ENCODE data around the gene VPS13A. TPM values are rescaled to one million over a fixed set of nuclear protein-coding genes. Genes with fewer than 3 reads are reported as not detected.
"Not testable (repeated sequence)": the region's sequence is repeated elsewhere in the genome, so short reads cannot be mapped to it uniquely, and the experiment has no call there.

VPS13A gene
- polyA plus RNA-seq, 3 donors = 28.8 to 42.1 (median 40.7) TPM

DNA sequence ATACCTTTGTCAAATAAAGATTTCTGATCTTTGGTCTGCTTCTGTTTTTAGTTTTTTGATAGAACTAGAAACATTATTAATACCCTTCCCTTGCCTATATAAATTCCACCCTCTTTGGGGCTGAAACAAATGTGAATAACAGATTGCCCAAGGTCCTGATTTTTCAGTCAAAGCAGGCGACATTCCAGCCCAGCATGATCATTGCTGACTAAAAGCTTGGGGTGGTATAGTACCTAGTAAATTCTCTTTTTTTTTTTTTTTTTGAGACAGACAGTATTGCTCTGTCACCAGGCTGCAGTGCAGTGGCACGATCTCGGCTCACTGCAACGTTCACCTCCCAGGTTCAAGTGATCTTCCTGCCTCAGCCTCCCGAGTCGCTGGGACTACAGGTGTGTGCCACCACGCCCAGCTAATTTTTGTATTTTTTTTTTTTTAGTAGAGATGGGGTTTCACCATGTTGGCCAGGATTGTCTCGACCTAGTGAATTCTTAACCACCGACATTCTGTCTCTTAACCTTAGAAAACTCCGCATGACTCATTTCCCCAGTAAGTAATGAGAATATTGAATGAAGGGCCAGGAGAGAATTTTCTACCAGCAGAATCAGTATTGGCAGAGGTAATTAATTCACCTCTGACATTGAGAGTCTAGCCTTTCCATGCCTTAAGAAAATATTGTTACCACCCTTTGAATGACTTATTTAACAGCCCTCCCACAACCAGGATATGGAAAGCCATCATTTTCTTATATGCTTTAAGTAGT is 244.4 kb downstream of the VPS13A start:
- DNase-seq = no peak

- DNase-seq = no peak
Observed at GRCh38 chr9:77422969-77423368, 245.6 kb downstream of the VPS13A start.

DNA sequence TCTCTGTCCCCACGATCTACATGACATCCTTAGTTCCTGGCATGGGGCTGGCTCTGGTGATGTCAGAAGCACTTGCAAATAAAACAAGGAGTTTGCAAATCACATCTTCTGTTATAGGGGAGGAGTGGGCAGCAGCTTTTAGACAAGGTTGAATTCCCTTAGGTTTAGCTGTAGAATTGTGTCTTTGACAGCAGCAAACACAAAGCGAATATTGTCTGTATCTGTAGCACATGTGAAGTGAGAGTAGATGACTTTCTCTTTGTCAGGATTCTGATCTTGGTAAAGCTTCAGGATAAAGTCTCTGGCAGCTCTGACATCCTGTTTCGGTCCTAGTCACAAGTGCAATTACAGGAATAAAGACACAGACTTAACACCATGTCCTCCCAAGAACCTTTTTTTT is 246.5 kb downstream of the VPS13A start:
- DNase-seq = no peak

DNA sequence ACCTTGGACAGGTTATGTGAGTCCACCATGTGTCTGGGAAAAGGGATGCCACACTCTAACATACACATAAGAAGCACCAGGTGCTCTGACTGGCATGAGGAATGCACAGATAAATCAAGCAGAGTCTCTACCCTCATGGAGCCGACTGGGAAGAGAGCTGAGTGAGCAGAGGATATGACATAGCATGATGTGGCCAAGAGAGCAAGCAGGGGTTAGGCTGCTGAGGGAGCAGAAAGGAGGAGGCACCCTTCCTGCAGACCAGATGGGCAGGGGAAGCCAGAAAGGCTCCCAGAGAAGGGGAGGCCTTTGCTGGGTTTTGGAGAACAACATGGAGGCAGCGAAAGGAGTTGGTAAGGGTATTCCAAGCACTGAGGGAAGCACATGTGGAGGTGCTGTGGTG is 247.7 kb downstream of the VPS13A start:
- DNase-seq = no peak

GRCh38 chr9:77426712-77427111 is 249.4 kb downstream of the VPS13A start:
- DNase-seq = no peak

DNA sequence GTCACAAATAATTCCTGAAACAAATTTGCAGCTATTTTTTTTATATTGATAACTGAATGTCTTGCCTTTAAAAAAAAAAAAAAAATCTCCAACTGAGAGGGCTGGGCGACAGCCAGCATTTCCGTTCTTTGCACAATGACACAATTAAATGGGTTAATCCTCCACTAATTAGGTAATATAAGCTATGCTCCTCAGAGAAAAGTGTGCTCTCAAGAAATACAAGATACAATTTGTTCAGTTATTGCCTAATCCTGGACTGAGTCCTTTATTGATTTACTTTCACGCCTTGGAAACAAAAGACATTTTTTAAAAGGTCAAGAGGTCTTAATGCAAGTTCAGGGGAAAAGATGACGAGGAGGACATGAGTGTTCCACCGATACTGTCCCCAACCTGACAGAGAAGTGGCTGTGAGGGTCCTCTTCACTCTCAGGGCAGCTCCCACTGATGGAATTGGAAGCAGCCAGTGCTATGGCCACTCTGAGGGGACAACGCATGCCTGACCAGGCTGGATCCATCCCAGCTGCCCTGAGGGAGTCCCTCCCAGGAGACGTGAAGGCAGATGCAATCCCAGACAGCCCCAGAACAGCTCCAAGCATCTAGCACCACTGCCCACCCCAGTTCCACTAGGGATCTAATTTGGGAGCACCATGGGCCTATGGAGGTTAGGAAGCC is 250.1 kb downstream of the VPS13A start:
- no peak for DNase-seq

DNA sequence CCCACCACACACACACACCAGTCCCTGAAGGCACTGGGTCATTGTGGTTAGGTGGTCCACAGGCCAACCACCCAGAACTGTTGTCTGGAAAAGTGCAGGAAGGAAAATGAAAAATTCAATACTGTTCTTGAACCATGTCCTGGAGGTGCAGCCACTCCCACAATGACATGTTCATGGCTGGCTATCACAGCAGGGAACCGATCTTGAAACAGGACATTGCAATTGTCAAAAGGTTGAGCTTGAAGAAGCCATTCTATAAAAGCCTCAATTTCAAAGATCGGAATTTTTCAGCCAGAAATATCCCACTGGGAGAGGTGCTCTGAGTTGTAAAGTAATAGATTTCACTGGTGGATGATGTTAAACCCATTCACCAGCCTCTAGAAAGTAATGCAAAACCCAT is 252.6 kb downstream of the VPS13A start:
- no peak for DNase-seq

- no peak for DNase-seq
Observed at GRCh38 chr9:77432053-77432452, 254.7 kb downstream of the VPS13A start.

- peak; percentile 60 for DNase-seq
Observed at GRCh38 chr9:77433675-77434445, 256.5 kb downstream of the VPS13A start.

DNA sequence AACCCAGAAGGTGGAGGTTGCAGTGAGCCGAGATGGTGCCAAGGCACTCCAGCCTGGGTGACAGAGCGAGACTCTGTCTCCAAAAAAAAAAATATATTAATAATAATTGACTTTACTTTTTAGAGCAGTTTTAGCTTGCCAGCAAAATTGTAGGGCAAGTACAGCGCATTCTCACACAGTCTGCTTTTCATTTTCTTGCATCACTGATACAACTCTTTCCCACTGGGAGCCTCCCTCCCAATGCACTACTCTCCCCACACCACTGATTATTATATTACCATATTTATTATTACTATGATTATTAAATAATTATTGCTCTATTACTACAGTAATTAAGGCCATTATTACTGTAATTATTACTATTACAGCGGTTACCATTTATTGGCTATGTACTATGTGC is 257.9 kb downstream of the VPS13A start:
- DNase-seq = no peak

DNA sequence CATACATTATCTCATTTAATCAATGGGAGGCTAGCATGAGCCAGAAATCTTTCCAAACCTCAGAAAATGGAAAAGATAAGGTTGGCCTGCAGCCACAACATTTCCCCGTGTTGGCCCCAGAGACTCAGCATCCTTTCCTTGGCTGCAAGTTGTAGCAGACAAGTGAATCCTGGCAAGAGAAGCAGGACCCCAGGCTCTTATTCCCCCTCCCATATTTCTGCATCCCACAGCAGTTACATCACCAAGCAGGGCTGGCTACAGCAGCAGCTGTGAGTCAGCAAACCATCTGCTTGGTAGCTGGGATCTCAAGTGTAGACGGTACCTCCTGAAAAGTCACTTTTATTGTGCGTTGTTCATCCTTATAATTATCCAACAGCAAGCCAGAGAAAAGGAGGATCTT is 258.4 kb downstream of the VPS13A start:
- DNase-seq = no peak

GRCh38 chr9:77438653-77439052 is 261.3 kb downstream of the VPS13A start:
- no peak for DNase-seq

GRCh38 chr9:77440057-77440456 is 262.7 kb downstream of the VPS13A start:
- DNase-seq = no peak

DNA sequence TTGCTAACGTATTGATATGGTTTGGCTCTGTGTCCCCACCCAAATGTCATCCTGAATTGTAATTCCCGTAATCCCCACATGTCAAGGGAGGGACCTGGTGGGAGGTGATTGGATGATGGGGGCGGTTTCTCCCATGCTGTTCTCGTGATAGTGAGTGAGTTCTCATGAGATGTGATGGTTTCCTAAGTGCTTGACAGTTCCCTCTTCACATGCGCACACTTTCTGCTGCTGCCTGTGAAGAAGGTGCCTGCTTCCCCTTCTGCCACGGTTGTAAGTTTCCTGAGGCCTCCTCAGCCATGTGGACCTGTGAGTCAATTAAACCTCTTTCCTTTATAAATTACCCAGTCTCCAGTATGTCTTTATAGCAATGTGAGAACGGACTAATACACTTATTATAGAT is 263.8 kb downstream of the VPS13A start:
- not testable (repeated sequence) for DNase-seq

GRCh38 chr9:77442436-77442835 is 265.1 kb downstream of the VPS13A start:
- no peak for DNase-seq

DNA sequence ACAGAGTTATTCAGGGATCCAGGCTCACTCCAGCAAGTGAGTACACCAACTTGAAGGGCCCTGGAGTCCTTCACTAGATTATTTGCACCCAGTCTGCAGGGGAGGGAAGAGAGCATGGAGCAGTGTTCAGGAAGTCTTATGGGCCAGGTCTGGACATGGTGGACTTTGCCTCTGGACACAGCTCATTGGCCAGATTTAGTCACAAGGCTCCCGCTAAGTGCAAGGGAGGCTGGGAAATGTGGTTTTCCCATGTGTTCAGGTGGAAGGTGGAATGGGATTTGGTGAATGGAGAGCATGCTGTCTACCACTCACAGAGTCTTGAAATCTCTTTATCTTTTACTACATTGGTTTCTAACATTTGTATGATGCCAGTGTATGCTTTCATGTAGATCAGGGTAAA is 270.3 kb downstream of the VPS13A start:
- DNase-seq = no peak

- DNase-seq = no peak
Observed at GRCh38 chr9:77449240-77450084, 272.1 kb downstream of the VPS13A start.

DNA sequence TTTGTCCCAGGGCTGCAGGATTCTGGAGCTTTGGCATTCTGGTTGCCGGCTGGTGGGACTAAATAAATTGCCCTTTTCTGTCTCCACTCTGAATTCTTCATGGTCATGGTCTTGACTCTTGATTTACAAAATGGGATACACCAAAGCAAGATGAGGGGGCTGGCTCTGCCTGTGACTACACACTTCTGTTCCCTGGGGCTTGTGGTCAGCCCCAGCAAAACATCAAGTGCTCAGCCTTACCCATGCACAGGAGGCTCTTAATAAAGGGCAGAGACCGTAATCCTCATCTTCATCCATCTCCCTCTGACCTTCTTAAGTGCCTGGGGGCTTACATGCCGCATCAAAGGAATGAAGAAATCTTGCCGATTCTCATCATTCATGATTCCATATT is 272.7 kb downstream of the VPS13A start:
- no peak for DNase-seq

DNA sequence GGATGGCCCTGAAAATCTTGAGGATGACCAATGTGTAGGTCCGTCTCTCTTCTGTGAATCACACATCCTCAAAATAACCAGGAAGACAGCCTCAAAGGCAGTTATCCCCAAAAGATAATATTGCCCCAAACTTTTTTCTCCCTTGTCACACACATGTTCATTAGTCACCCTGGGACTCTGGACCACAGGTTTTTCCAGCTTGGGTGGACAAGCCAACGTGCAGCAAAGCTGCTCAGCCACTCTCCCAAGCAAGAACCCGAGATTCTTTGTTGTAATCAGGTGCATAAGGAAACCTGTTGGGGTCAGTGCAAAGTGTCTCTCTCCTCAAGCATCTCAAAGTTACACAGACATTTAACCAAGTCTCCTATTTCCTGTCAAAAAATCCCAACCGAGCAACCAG is 274.2 kb downstream of the VPS13A start:
- DNase-seq = no peak

DNA sequence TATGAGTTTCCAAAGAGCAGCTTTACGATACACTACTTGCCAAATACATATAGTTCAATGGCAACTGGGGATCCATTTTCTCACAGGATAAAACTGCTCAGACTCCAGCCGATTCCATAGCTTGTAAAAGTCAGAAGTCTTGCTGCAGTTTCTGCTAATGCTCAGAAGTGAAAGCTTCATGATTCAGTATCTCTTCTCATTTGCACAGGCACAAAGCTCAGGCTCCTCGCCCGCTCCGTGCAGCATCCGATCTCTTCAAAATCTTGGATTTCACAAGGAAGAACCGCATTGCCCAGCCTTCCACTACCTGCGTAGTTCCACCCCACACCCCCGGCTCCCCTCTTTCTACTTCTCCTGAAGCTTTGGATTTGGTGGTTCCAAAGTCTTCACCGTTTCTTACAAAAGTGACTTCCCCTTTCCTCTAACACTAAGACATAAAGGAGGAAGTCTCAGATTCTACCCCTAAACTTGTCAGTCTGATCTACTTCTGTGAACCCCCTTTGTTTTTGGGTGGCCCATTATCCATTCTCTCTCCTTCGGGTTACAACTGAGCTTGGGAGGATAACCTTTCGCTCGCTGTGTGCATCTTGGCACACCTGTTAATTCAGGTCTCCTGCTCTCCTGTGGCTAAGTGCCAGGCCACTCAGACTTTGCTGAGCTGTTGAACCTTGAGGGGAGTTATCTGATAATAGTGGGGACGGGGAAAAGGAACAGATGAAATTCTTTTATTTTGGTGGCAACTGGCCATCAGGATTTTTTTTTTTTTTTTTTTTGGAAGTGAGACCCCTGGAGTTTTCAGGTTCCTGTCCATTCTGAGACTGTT is 276.7 kb downstream of the VPS13A start:
- DNase-seq = no peak

DNA sequence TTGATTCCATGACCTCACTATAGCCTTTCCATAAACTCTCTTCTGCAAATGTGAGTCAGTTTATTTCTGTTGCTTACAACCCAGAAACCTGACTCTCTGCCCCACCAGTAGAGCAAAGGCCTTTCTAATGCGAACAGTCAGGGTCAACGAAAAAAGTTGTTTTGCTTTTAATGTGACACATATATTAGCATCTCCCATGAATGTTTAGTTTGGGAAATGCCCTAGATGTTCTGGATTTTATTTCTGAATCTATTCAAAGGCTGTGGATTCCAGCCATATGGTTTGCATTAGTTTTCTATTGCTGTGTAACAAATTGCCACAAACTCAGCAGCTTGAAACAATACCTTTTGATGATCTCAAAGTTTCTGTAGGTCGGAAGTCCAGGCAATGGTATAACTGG is 277.3 kb downstream of the VPS13A start:
- no peak for DNase-seq
